ENCODE data around the gene RAB38.
A peak's percentile ranks its signal among the peaks of the same experiment; 100 is the strongest.

Gene RAB38

DNA sequence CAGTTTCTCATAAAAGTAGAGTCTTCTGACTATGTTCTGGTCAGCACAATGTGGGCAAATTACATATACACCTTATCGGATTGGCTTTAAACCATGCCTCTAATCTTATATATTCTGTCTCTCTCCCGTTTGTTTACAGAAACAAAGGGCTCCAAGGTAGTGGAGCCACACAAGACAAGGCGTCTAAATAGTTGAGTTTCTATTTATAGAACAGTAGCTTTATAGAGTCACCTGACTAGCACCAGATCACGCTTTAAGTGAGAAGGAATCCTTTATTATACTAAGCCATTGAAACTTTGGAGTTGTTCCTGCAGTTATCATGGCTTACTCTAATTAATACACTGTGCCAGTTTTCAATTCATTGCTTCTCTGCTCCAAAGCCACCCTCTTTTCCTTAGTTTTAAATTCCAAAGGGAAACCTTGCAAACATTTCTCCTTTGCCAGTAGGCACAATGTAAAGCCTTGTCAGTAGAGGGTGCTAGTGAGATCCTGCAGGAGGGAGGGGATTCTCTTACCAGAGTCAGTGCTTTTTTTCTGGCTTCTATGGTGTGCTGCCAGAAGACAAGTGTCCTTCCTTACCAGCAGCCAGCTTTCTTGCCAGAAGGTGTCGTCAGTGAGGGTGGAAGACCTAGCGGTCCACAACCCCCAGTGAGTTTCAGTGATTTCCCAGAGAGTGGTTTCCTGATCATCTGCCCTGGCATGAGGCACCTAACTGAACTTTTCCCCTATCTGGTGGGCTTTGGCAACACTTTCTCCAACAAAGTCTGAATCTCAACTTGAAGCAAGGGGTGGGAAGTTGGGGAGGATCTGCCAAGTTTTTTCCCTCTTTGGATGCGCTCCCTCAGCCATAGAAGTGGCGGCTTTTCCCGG is 71.7 kb downstream of the RAB38 start:
- no peak overlapping the region for H3K4me3 ChIP-seq (ENCODE audit: control insufficient read depth, low read depth, low read length)
- DNase-seq (ENCODE audit: low read depth) = no peak
- TF ChIP-seq CTCF (IDR thresholded peaks at IDR 0.05; ENCODE audit: control insufficient read depth, insufficient read depth, low read depth, low read length, missing control alignments) = peak; percentile 63

- no peak overlapping the region for H3K4me3 ChIP-seq (ENCODE audit: control insufficient read depth, low read depth, low read length)
- DNase-seq (ENCODE audit: low read depth) = peak; percentile 57
- TF ChIP-seq CTCF (IDR thresholded peaks at IDR 0.05; ENCODE audit: control insufficient read depth, insufficient read depth, low read depth, low read length, missing control alignments) = no peak
Observed at GRCh38 chr11:88102598-88102934, 72.7 kb downstream of the RAB38 start.

DNA sequence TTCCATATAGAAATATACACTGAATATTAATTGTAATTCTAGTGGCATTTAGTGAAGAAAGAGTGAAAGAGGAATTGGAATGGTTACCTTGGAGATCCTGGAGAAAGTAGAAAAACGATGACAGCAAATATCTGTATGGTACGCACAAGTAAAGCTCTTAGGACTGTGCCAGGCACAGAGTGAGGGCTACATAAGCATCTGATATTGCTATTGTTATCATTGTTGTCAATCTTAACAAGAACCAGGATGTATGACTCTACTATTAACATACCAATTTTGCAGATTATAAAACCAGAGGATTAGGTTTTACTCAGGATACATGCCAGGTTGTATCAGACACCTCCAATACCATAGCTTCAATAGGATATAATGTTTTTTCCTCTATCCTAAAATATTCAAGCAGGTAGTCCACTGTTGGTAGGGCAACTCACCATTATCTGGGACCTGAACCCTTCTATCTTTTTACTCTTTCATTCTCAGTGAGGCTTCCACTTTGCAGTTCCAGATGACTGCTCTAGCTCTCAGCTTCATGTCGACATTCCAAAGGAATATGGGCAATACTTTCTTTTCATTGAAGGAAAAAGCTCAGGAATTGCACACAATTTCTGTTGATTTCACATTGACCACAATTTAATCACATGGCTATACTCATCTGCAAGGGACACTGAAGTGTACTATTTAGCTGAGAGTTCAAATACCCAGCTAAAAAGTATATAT is 73.2 kb downstream of the RAB38 start:
- TF ChIP-seq CTCF (IDR thresholded peaks at IDR 0.05; ENCODE audit: control insufficient read depth, insufficient read depth, low read depth, low read length, missing control alignments) = no peak
- H3K4me3 ChIP-seq (ENCODE audit: control insufficient read depth, low read depth, low read length) = no peak overlapping the region
- no peak for DNase-seq (ENCODE audit: low read depth)

GRCh38 chr11:88100151-88100550 is 75.1 kb downstream of the RAB38 start:
- H3K4me3 ChIP-seq (ENCODE audit: control insufficient read depth, low read depth, low read length) = no peak overlapping the region
- no peak for DNase-seq (ENCODE audit: low read depth)
- no peak for TF ChIP-seq CTCF (IDR thresholded peaks at IDR 0.05; ENCODE audit: control insufficient read depth, insufficient read depth, low read depth, low read length, missing control alignments)

DNA sequence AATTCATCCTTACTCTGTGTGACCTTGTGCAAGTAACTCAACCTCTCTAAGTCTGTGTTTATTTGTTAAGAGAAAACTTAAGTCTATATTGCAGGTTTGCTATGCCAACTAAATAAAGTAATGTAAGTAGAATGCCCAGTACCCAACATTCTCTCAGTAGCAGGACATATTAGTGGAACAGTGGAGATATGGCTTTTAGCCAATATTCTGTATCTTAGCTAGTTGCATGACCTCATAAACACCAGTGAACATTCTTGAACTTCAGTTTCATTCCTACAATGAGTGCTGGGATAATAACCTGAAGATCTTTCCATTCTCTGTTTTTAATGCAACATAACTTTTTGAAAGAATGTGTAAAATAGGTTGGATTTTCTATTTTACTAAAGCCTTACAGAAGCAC is 77.0 kb downstream of the RAB38 start:
- TF ChIP-seq CTCF (IDR thresholded peaks at IDR 0.05; ENCODE audit: control insufficient read depth, insufficient read depth, low read depth, low read length, missing control alignments) = no peak
- no peak for DNase-seq (ENCODE audit: low read depth)
- no peak overlapping the region for H3K4me3 ChIP-seq (ENCODE audit: control insufficient read depth, low read depth, low read length)

DNA sequence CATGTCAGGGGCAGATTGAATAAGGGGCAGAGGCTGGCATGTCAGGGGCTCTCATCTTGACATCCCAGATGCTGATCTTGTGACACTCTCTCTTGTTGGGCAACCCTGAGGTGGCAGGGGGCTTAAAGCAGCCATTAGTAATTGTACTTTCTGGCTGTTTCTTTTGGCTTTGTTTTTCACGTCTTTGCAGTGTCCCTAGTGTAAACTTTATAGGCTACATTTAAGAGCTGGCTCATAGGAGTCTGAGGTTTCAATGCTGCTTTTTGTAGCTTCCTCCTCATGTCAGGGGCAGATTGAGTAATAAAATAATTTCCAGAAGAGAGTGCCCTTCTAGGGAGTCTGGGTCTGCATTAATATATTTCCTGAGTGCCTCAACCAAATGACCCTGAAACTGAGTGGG is 86.1 kb downstream of the RAB38 start:
- DNase-seq (ENCODE audit: low read depth) = no peak
- no peak overlapping the region for H3K4me3 ChIP-seq (ENCODE audit: control insufficient read depth, low read depth, low read length)
- TF ChIP-seq CTCF (IDR thresholded peaks at IDR 0.05; ENCODE audit: control insufficient read depth, insufficient read depth, low read depth, low read length, missing control alignments) = no peak
